GM23248 (cell line): ENCODE results near the gene CASP14. TPM values are rescaled to one million over a fixed set of nuclear protein-coding genes. Genes with fewer than 3 reads are reported as not detected.
A peak's percentile ranks its signal among the peaks of the same experiment; 100 is the strongest.

ENCODE experiments used
- DNase-seq: peaks from one replicate; pipeline ENCODE4 v3.0.0-alpha.2; 2015
- H2AFZ ChIP-seq: fragments of 200-600 bp; sonication (generic); 2 replicates; pipeline ENCODE4 v1.6.1; 2016; ENCODE audit warnings: antibody characterized with exemption
- H3F3A ChIP-seq: fragments of 200-600 bp; sonication (generic); 2 replicates; pipeline ENCODE4 v1.6.1; 2016; ENCODE audit warnings: mild to moderate bottlenecking, antibody characterized with exemption, mixed run types; ENCODE audit not compliant: insufficient read depth
- H3K27ac ChIP-seq: fragments of 200-600 bp; sonication (generic); 2 replicates; pipeline ENCODE4 v1.5.1; 2016; ENCODE audit warnings: mild to moderate bottlenecking
- H3K27me3 ChIP-seq: fragments of 200-600 bp; sonication (generic); replicated peaks from 2 replicates; pipeline ENCODE4 v1.6.1; 2016; ENCODE audit warnings: mild to moderate bottlenecking; ENCODE audit not compliant: insufficient read depth
- H3K36me3 ChIP-seq: fragments of 200-600 bp; sonication (generic); 2 replicates; pipeline ENCODE4 v1.6.1; 2016; ENCODE audit warnings: low read depth, mild to moderate bottlenecking
- H3K4me1 ChIP-seq: fragments of 200-600 bp; sonication (generic); 2 replicates; pipeline ENCODE4 v1.6.1; 2016; ENCODE audit warnings: mild to moderate bottlenecking; ENCODE audit not compliant: insufficient read depth
- H3K4me2 ChIP-seq: fragments of 200-600 bp; sonication (generic); one replicate; pipeline ENCODE4 v1.6.1; 2016; ENCODE audit warnings: mild to moderate bottlenecking; ENCODE audit not compliant: unreplicated experiment
- H3K4me3 ChIP-seq: fragments of 200-600 bp; sonication (generic); 2 replicates; pipeline ENCODE4 v1.5.1; 2016; ENCODE audit warnings: mild to moderate bottlenecking
- H3K79me2 ChIP-seq: fragments of 200-600 bp; sonication (generic); 2 replicates; pipeline ENCODE4 v1.6.1; 2016; ENCODE audit warnings: mild to moderate bottlenecking; ENCODE audit not compliant: insufficient read depth
- H3K9ac ChIP-seq: fragments of 200-600 bp; sonication (generic); 2 replicates; pipeline ENCODE4 v1.6.1; 2016; ENCODE audit warnings: mild to moderate bottlenecking
- H3K9me2 ChIP-seq: fragments of 200-600 bp; sonication (generic); 2 replicates; pipeline ENCODE4 v1.6.1; 2016; ENCODE audit warnings: mixed run types, mild to moderate bottlenecking, moderate library complexity; ENCODE audit not compliant: insufficient read depth
- H3K9me3 ChIP-seq: fragments of 200-600 bp; sonication (generic); one replicate; pipeline ENCODE4 v1.6.1; 2017; ENCODE audit warnings: low read depth
- H4K20me1 ChIP-seq: fragments of 200-600 bp; sonication (generic); 2 replicates; pipeline ENCODE4 v1.6.0; 2016; ENCODE audit not compliant: insufficient read depth
- EZH2 ChIP-seq: fragments of 200-600 bp; sonication (generic); IDR thresholded peaks from 2 replicates; pipeline ENCODE4 v1.6.1; 2018; ENCODE audit warnings: antibody characterized with exemption, mild to moderate bottlenecking; ENCODE audit not compliant: insufficient read depth, poor library complexity, severe bottlenecking
- EZH2phosphoT487 ChIP-seq: fragments of 200-600 bp; sonication (generic); IDR thresholded peaks from 2 replicates; pipeline ENCODE4 v1.6.1; 2018; ENCODE audit warnings: antibody characterized with exemption, moderate library complexity, mild to moderate bottlenecking, low read depth; ENCODE audit not compliant: insufficient read depth
- WGBS, 2 experiments: methylation state at CpG; one replicate each; pipeline ENCODE4 v1.1.6; 2015 to 2017; ENCODE audit warnings: low lambda C conversion rate in 2 of 2, low coverage in 1 of 2; ENCODE audit errors: missing lambda C conversion rate in 2 of 2; 5-methylcytosine and 5-hydroxymethylcytosine counted together
- in situ Hi-C: fragments of 300-500 bp; cut with MboI; formaldehyde crosslinking; loops from 2 replicates; pipeline ENCODE4 v1.15.0; 2020
- polyA plus RNA-seq: library from polyadenylated mRNA; unstranded; fragments of >200 nt; fragmentation: Nextera tagmentation; extraction: Ambion mirVana; gene quantifications from 2 replicates; pipeline ENCODE4 v1.2.1, GENCODE V29; 2016
- total RNA-seq: library from RNA; depleted of rRNA; stranded (reverse); fragments of >200 nt; shearing (Covaris generic); gene quantifications from 2 replicates; pipeline ENCODE4 v1.2.3, GENCODE V29; 2014; rRNA removed

The CASP14 gene
- total and polyA plus RNA-seq, 2 experiments from 2014 or later: not detected

- WGBS, 2 experiments: 19 to 23% methylated on average over 1 of the region's 1 CpG
Observed at GRCh38 chr19:15104411-15104810, 55.1 kb downstream of the CASP14 start.

GRCh38 chr19:15105044-15105443, 55.8 kb downstream of the CASP14 start:
- no peaks in the 10 kb centered on the region for H3K9me2 ChIP-seq
- TF ChIP-seq EZH2phosphoT487 (no peak), EZH2 (no peak)
- in situ Hi-C loops: no loop called here
- H4K20me1 ChIP-seq: no peaks in the 10 kb centered on the region
- DNase-seq: no peak
- peaks cover 5% of the 10 kb centered on the region; the same call in 1 of the 2 replicates for H3K4me1 ChIP-seq
- no peaks in the 10 kb centered on the region for H3K36me3 ChIP-seq
- peaks cover 30% of the 10 kb centered on the region for H3K79me2 ChIP-seq
- H3K9ac ChIP-seq: no peak overlapping the region
- WGBS, 2 experiments: 87 to 98% methylated on average over 3 of the region's 3 CpGs
- H3K4me2 ChIP-seq: no peak overlapping the region
- no peak overlapping the region for H3K27ac ChIP-seq
- H2AFZ ChIP-seq: no peak overlapping the region
- no peaks in the 10 kb centered on the region for H3K9me3 ChIP-seq
- H3K27me3 ChIP-seq: no peaks in the 10 kb centered on the region
- H3F3A ChIP-seq: 0 out of 2 replicates have a peak, but pooled peaks cover 3% of the 10 kb centered on the region
- H3K4me3 ChIP-seq: no peak overlapping the region

More at GRCh38 chr19:15104411-15104810, 55.1 kb downstream of the CASP14 start:
- H4K20me1 ChIP-seq: no peaks in the 10 kb centered on the region
- no peak overlapping the region for H3K4me3 ChIP-seq
- TF ChIP-seq EZH2phosphoT487 (no peak), EZH2 (no peak)
- H3K27me3 ChIP-seq: no peaks in the 10 kb centered on the region
- in situ Hi-C loops: no loop called here
- DNase-seq: no peak
- H3K27ac ChIP-seq: no peak overlapping the region
- H3K36me3 ChIP-seq: no peaks in the 10 kb centered on the region
- H3K4me1 ChIP-seq: peaks cover 5% of the 10 kb centered on the region; the same call in 1 of the 2 replicates
- no peaks in the 10 kb centered on the region for H3K9me2 ChIP-seq
- 0 out of 2 replicates have a peak, but pooled peaks cover 3% of the 10 kb centered on the region for H3F3A ChIP-seq
- peaks cover 27% of the 10 kb centered on the region for H3K79me2 ChIP-seq
- no peak overlapping the region for H3K4me2 ChIP-seq
- no peaks in the 10 kb centered on the region for H3K9me3 ChIP-seq
- no peak overlapping the region for H2AFZ ChIP-seq
- no peak overlapping the region for H3K9ac ChIP-seq

- in situ Hi-C loops: no loop called here
- Histone ChIP-seq H3K36me3 (peaks cover 9% of the 10 kb centered on the region), H3K27ac (peak within 1 kb of the TSS; percentile 85), H3K9me2 (no peaks in the 10 kb centered on the region), H3K4me1 (peaks cover 5% of the 10 kb centered on the region; the same call in 1 of the 2 replicates), H3F3A (peaks cover 10% of the 10 kb centered on the region), H3K79me2 (peaks cover 38% of the 10 kb centered on the region), H3K9me3 (no peaks in the 10 kb centered on the region), H3K4me2 (peak within 1 kb of the TSS; percentile 99), H2AFZ (peak within 1 kb of the TSS; percentile 81), H3K4me3 (peak within 1 kb of the TSS; percentile 96), H4K20me1 (no peaks in the 10 kb centered on the region), H3K27me3 (no peaks in the 10 kb centered on the region), H3K9ac (peak within 1 kb of the TSS; percentile 100)
- TF ChIP-seq EZH2 (no peak), EZH2phosphoT487 (no peak)
- DNase-seq: peak; percentile 72
- 1 to 3% methylated on average over 24 to 75 of the region's 78 CpGs for WGBS, 2 experiments
Observed at GRCh38 chr19:15107061-15108010, 58.1 kb downstream of the CASP14 start, which contains the start of gene SYDE1. SYDE1 (plus strand) TSS chr19:15107401; CDS start chr19:15107434, 33 bp downstream.

Other genes with a start within 250 kb of the CASP14 start
- gene OR7A5, start 214.3 kb upstream of the CASP14 start, total RNA-seq: not detected in 2 replicates
- not detected in 2 replicates for gene OR7A5, start 214.3 kb upstream of the CASP14 start, polyA plus RNA-seq
- not detected in 2 replicates for gene OR7C1, start 214.3 kb upstream of the CASP14 start, total RNA-seq
- not detected in 2 replicates for gene OR7C1, start 214.3 kb upstream of the CASP14 start, polyA plus RNA-seq
- gene OR7A10, start 200.6 kb upstream of the CASP14 start, total RNA-seq: not detected in 2 replicates
- gene OR7A10, start 200.6 kb upstream of the CASP14 start, polyA plus RNA-seq: not detected in 2 replicates
- gene OR7A17, start 163.3 kb upstream of the CASP14 start, total RNA-seq: not detected in 2 replicates
- not detected in 2 replicates for gene OR7A17, start 163.3 kb upstream of the CASP14 start, polyA plus RNA-seq
- not detected in 2 replicates for gene OR7C2, start 108.0 kb upstream of the CASP14 start, total RNA-seq
- not detected in 2 replicates for gene OR7C2, start 108.0 kb upstream of the CASP14 start, polyA plus RNA-seq
- gene SLC1A6, start 69.6 kb upstream of the CASP14 start, total RNA-seq: not detected in 2 replicates
- gene SLC1A6, start 69.6 kb upstream of the CASP14 start, polyA plus RNA-seq: not detected in 2 replicates
- gene OR1I1, start 32.7 kb downstream of the CASP14 start, total RNA-seq: not detected in 2 replicates
- gene OR1I1, start 32.7 kb downstream of the CASP14 start, polyA plus RNA-seq: not detected in 2 replicates
- gene SYDE1, start 57.9 kb downstream of the CASP14 start, total RNA-seq: 104 and 113 TPM in 2 replicates
- 15.6 and 16.2 TPM in 2 replicates for gene SYDE1, start 57.9 kb downstream of the CASP14 start, polyA plus RNA-seq
- gene NOTCH3, start 151.5 kb downstream of the CASP14 start, total RNA-seq: 66.1 and 66.9 TPM in 2 replicates
- 15.4 and 16.0 TPM in 2 replicates for gene NOTCH3, start 151.5 kb downstream of the CASP14 start, polyA plus RNA-seq
- gene EPHX3, start 183.0 kb downstream of the CASP14 start, total RNA-seq: not detected in 2 replicates
- gene EPHX3, start 183.0 kb downstream of the CASP14 start, polyA plus RNA-seq: not detected in 2 replicates